HEK293 (cell line): ENCODE measurements around the gene WDR76.

Source experiments
- CTCF ChIA-PET: fragments of 350-600 bp; formaldehyde crosslinking; extraction: SDS; loops from one replicate; lab custom pipeline; 2021; ENCODE audit warnings: antibody characterized with exemption; lab: Yijun Ruan, JAX
- POLR2A ChIA-PET: fragments of 300-600 bp; formaldehyde crosslinking; extraction: SDS; loops from one replicate; lab custom pipeline; 2020; ENCODE audit warnings: antibody characterized with exemption, inconsistent platforms; lab: Yijun Ruan, JAX
- H3K27ac ChIP-seq: fragments of 200-500 bp; sonication (Bioruptor generic); 2 replicates; pipeline ENCODE4 v1.5.1; 2014; ENCODE audit warnings: low read depth, low read length, control low read depth, inconsistent platforms; ENCODE audit errors: extremely low read depth
- H3K36me3 ChIP-seq, 2 experiments: fragments of 200-500 bp in 1 of 2; sonication (Bioruptor generic) in 1 of 2; 1 replicate in 1 of 2; 2 replicates in 1 of 2; pipeline ENCODE4 v1.5.1; 2014 to 2017; ENCODE audit warnings: inconsistent platforms in 2 of 2, low read length in 2 of 2; ENCODE audit not compliant: control insufficient read depth in 2 of 2, insufficient read depth in 1 of 2
- H3K4me1 ChIP-seq: fragments of 200-500 bp; sonication (Bioruptor generic); 2 replicates; pipeline ENCODE4 v1.5.1; 2014; ENCODE audit warnings: mild to moderate bottlenecking, low read length, inconsistent platforms; ENCODE audit not compliant: control insufficient read depth, insufficient read depth
- H3K4me3 ChIP-seq: 2 replicates; pipeline ENCODE4 v1.5.1; 2011; ENCODE audit warnings: low read depth, mild to moderate bottlenecking, control low read depth, low read length, moderate library complexity
- H3K9me3 ChIP-seq: fragments of 200-500 bp; sonication (Bioruptor generic); 2 replicates; pipeline ENCODE4 v1.5.1; 2014; ENCODE audit warnings: low read depth, low read length, inconsistent platforms; ENCODE audit not compliant: control insufficient read depth, insufficient read depth
- HOXC10 ChIP-seq: sonication (generic); formaldehyde crosslinking; IDR thresholded peaks from 2 replicates; pipeline ENCODE4 v1.8.1; 2023; ENCODE audit warnings: mild to moderate bottlenecking, missing genetic modification reagents
- KLF8 ChIP-seq: fragments of 450-650 bp; formaldehyde crosslinking; IDR thresholded peaks from 2 replicates; pipeline ENCODE4 v1.5.1; 2016; ENCODE audit warnings: missing biosample characterization, missing genetic modification characterization
- ZBTB48 ChIP-seq: fragments of 450-650 bp; formaldehyde crosslinking; IDR thresholded peaks from 2 replicates; pipeline ENCODE4 v1.5.1; 2016; ENCODE audit warnings: missing biosample characterization, missing genetic modification characterization
- ZBTB6 ChIP-seq: fragments of 450-650 bp; formaldehyde crosslinking; IDR thresholded peaks from 2 replicates; pipeline ENCODE4 v1.5.1; 2017; ENCODE audit warnings: missing biosample characterization, missing genetic modification characterization
- ZNF169 ChIP-seq: fragments of 450-650 bp; formaldehyde crosslinking; IDR thresholded peaks from 2 replicates; pipeline ENCODE4 v1.5.1; 2016; ENCODE audit warnings: missing biosample characterization, missing genetic modification characterization
- ZNF211 ChIP-seq: fragments of 450-650 bp; formaldehyde crosslinking; IDR thresholded peaks from 2 replicates; pipeline ENCODE4 v1.5.1; 2016; ENCODE audit warnings: low read depth, missing biosample characterization, missing genetic modification characterization
- ZNF391 ChIP-seq: fragments of 450-650 bp; formaldehyde crosslinking; IDR thresholded peaks from 2 replicates; pipeline ENCODE4 v1.5.1; 2016; ENCODE audit warnings: low read depth, missing biosample characterization, missing genetic modification characterization, borderline replicate concordance
- ZNF394 ChIP-seq: fragments of 450-650 bp; formaldehyde crosslinking; IDR thresholded peaks from 2 replicates; pipeline ENCODE4 v1.5.1; 2016; ENCODE audit warnings: missing biosample characterization, missing genetic modification characterization, mild to moderate bottlenecking, moderate library complexity, borderline replicate concordance
- ZNF501 ChIP-seq: fragments of 450-650 bp; formaldehyde crosslinking; IDR thresholded peaks from 2 replicates; pipeline ENCODE4 v1.5.1; 2016; ENCODE audit warnings: missing biosample characterization, missing genetic modification characterization
- ZNF529 ChIP-seq: fragments of 450-650 bp; formaldehyde crosslinking; IDR thresholded peaks from 2 replicates; pipeline ENCODE4 v1.5.1; 2017; ENCODE audit warnings: missing genetic modification characterization, missing biosample characterization; ENCODE audit not compliant: insufficient replicate concordance
- ZNF560 ChIP-seq: fragments of 450-650 bp; formaldehyde crosslinking; IDR thresholded peaks from 2 replicates; pipeline ENCODE4 v1.5.1; 2017; ENCODE audit warnings: missing biosample characterization, missing genetic modification characterization, borderline replicate concordance
- ZNF610 ChIP-seq: fragments of 450-650 bp; formaldehyde crosslinking; IDR thresholded peaks from 2 replicates; pipeline ENCODE4 v1.5.1; 2016; ENCODE audit warnings: missing biosample characterization, missing genetic modification characterization, borderline replicate concordance
- ZNF777 ChIP-seq: fragments of 450-650 bp; formaldehyde crosslinking; IDR thresholded peaks from 2 replicates; pipeline ENCODE4 v1.5.1; 2017; ENCODE audit warnings: missing biosample characterization, missing genetic modification characterization, borderline replicate concordance
- ZNF843 ChIP-seq: fragments of 450-650 bp; formaldehyde crosslinking; IDR thresholded peaks from 2 replicates; pipeline ENCODE4 v1.5.1; 2016; ENCODE audit warnings: missing biosample characterization, missing genetic modification characterization
- ZSCAN23 ChIP-seq: fragments of 450-650 bp; formaldehyde crosslinking; IDR thresholded peaks from 2 replicates; pipeline ENCODE4 v1.5.1; 2016; ENCODE audit warnings: missing biosample characterization, missing genetic modification characterization
- ZSCAN30 ChIP-seq: fragments of 450-650 bp; IDR thresholded peaks from 2 replicates; pipeline ENCODE4 v1.5.1; 2018; ENCODE audit warnings: missing biosample characterization, mild to moderate bottlenecking, missing genetic modification characterization, moderate library complexity
- ZXDB ChIP-seq: fragments of 450-650 bp; formaldehyde crosslinking; IDR thresholded peaks from 2 replicates; pipeline ENCODE4 v1.5.1; 2016; ENCODE audit warnings: missing biosample characterization, missing genetic modification characterization
- TF ChIP-seq, protein P1 (sequence below): fragments of 450-650 bp; formaldehyde crosslinking; IDR thresholded peaks from 2 replicates; pipeline ENCODE4 v1.5.1; 2016; ENCODE audit warnings: missing biosample characterization, missing genetic modification characterization
- TF ChIP-seq, protein P2 (sequence below): fragments of 450-650 bp; formaldehyde crosslinking; IDR thresholded peaks from 2 replicates; pipeline ENCODE4 v1.5.1; 2016; ENCODE audit warnings: missing biosample characterization, missing genetic modification characterization
- TF ChIP-seq, protein P3 (sequence below): fragments of 450-650 bp; formaldehyde crosslinking; IDR thresholded peaks from 2 replicates; pipeline ENCODE4 v1.5.1; 2016; ENCODE audit warnings: missing biosample characterization, missing genetic modification characterization
- TF ChIP-seq, protein P4 (sequence below): fragments of 450-650 bp; formaldehyde crosslinking; IDR thresholded peaks from 2 replicates; pipeline ENCODE4 v1.5.1; 2016; ENCODE audit warnings: missing biosample characterization, missing genetic modification characterization
- TF ChIP-seq, protein P5 (sequence below): fragments of 450-650 bp; formaldehyde crosslinking; IDR thresholded peaks from 2 replicates; pipeline ENCODE4 v1.5.1; 2016; ENCODE audit warnings: missing biosample characterization, missing genetic modification characterization

Gene WDR76

GRCh38 chr15:43826508-43827341 is at the start of gene WDR76 (continued):
- TF ChIP-seq, protein P1, sequence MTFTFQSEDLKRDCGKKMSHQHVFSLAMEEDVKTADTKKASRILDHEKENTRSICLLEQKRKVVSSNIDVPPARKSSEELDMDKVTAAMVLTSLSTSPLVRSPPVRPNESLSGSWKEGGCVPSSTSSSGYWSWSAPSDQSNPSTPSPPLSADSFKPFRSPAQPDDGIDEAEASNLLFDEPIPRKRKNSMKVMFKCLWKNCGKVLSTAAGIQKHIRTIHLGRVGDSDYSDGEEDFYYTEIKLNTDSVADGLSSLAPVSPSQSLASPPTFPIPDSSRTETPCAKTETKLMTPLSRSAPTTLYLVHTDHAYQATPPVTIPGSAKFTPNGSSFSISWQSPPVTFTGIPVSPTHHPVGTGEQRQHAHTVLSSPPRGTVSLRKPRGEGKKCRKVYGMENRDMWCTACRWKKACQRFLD (tag by site-specific recombination) = no peak
- peak; percentile 63 for TF ChIP-seq ZXDB (tag by site-specific recombination)
- TF ChIP-seq ZNF560 (tag by site-specific recombination) = no peak
- no peak for TF ChIP-seq ZNF777 (tag by site-specific recombination)
- TF ChIP-seq, protein P2, sequence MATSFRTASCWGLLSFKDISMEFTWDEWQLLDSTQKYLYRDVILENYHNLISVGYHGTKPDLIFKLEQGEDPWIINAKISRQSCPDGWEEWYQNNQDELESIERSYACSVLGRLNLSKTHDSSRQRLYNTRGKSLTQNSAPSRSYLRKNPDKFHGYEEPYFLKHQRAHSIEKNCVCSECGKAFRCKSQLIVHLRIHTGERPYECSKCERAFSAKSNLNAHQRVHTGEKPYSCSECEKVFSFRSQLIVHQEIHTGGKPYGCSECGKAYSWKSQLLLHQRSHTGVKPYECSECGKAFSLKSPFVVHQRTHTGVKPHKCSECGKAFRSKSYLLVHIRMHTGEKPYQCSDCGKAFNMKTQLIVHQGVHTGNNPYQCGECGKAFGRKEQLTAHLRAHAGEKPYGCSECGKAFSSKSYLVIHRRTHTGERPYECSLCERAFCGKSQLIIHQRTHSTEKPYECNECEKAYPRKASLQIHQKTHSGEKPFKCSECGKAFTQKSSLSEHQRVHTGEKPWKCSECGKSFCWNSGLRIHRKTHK (tag by site-specific recombination) = no peak
- TF ChIP-seq ZNF169 (tag by site-specific recombination) = no peak
- TF ChIP-seq KLF8 (tag by site-specific recombination) = peak; percentile 86
- TF ChIP-seq ZBTB6 (tag by site-specific recombination) = no peak
- TF ChIP-seq, all 188 proteins: peak for 44

DNA sequence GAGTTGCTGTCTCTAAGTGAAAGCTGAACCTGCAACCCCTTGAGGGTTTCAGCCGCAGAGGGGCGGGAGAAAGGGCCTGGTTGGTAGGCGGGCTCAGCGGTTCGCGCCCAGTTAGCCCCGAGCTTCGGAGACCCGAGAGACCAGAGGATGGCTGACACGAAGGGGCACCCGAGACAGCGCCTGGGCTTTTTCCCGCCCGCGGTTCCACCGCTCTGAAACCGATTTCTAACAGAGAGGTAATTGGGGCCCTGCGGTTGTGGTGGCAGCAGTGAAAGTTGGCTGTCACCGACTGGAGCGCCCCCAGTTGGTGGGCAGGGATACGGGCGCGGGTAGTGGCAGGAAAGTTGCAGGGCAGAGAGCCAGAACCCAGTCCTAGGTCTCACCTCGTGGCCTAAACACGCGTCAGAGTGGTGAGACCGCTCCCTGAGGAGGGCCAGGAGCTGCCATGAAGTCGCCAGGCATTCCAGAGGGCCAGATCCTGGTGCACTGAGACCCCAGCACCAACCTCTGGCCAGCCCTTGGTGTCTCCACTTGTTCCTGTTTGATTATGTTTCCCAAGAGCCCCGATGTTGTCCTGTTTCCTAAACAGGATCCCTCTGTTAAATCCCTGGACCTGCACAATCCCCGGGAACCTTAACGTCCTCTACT is 49.4 kb upstream of the WDR76 start:
- Histone ChIP-seq H3K36me3 (peaks cover 13 to 19% of the 10 kb centered on the region in 2 experiments), H3K9me3 (no peaks in the 10 kb centered on the region), H3K4me1 (peaks cover 5% of the 10 kb centered on the region; the same call in 1 of the 2 replicates), H3K4me3 (peak overlapping the region; percentile 45), H3K27ac (peak overlapping the region; percentile 92)
- ChIA-PET POLR2A (interaction anchor here (0.5 to 2.0 kb wide), 10 partner anchors 10 to 647 kb away, joined by 3 to 8 read pairs (median 3); partner anchors contain the start of genes FRMD5, HYPK, MFAP1 and SERF2), CTCF (interaction anchor here (0.5 to 1.9 kb wide), 8 partner anchors 12 to 344 kb away, joined by 3 to 7 read pairs (median 4); no protein-coding TSS in a partner anchor)
- TF ChIP-seq ZNF391 (tag by site-specific recombination) (0 out of 2 replicates have a peak, but pooled peaks have one; percentile 23), ZNF394 (0 out of 2 replicates have a peak, but pooled peaks have one; percentile 24), ZSCAN30 (tag by site-specific recombination) (peak; percentile 90), ZNF610 (tag by site-specific recombination) (peak; percentile 73; the same call in 1 of the 2 replicates), ZNF843 (tag by site-specific recombination) (peak; percentile 51; the same call in 1 of the 2 replicates), ZBTB48 (tag by site-specific recombination) (peak; percentile 64), ZNF501 (tag by site-specific recombination) (0 out of 2 replicates have a peak, but pooled peaks have one; percentile 29), ZNF211 (tag by site-specific recombination) (no peak), HOXC10 (CRISPR knock-in tag) (no peak), ZSCAN23 (tag by site-specific recombination) (no peak), ZNF169 (tag by site-specific recombination) (no peak), ZNF529 (no peak)
- TF ChIP-seq, protein P3, sequence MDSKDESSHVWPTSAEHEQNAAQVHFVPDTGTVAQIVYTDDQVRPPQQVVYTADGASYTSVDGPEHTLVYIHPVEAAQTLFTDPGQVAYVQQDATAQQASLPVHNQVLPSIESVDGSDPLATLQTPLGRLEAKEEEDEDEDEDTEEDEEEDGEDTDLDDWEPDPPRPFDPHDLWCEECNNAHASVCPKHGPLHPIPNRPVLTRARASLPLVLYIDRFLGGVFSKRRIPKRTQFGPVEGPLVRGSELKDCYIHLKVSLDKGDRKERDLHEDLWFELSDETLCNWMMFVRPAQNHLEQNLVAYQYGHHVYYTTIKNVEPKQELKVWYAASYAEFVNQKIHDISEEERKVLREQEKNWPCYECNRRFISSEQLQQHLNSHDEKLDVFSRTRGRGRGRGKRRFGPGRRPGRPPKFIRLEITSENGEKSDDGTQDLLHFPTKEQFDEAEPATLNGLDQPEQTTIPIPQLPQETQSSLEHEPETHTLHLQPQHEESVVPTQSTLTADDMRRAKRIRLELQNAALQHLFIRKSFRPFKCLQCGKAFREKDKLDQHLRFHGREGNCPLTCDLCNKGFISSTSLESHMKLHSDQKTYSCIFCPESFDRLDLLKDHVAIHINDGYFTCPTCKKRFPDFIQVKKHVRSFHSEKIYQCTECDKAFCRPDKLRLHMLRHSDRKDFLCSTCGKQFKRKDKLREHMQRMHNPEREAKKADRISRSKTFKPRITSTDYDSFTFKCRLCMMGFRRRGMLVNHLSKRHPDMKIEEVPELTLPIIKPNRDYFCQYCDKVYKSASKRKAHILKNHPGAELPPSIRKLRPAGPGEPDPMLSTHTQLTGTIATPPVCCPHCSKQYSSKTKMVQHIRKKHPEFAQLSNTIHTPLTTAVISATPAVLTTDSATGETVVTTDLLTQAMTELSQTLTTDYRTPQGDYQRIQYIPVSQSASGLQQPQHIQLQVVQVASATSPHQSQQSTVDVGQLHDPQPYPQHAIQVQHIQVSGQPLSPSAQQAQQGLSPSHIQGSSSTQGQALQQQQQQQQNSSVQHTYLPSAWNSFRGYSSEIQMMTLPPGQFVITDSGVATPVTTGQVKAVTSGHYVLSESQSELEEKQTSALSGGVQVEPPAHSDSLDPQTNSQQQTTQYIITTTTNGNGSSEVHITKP = no peak
- TF ChIP-seq, protein P4, sequence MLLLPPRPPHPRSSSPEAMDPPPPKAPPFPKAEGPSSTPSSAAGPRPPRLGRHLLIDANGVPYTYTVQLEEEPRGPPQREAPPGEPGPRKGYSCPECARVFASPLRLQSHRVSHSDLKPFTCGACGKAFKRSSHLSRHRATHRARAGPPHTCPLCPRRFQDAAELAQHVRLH (tag by site-specific recombination) = peak; percentile 61; the same call in 1 of the 2 replicates
- TF ChIP-seq, protein P5, sequence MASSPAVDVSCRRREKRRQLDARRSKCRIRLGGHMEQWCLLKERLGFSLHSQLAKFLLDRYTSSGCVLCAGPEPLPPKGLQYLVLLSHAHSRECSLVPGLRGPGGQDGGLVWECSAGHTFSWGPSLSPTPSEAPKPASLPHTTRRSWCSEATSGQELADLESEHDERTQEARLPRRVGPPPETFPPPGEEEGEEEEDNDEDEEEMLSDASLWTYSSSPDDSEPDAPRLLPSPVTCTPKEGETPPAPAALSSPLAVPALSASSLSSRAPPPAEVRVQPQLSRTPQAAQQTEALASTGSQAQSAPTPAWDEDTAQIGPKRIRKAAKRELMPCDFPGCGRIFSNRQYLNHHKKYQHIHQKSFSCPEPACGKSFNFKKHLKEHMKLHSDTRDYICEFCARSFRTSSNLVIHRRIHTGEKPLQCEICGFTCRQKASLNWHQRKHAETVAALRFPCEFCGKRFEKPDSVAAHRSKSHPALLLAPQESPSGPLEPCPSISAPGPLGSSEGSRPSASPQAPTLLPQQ (tag by site-specific recombination) = peak; percentile 43; the same call in 1 of the 2 replicates
